Coronary artery (tissue), 2 donors: Measurements from ENCODE around the gene SLC2A4RG.
A peak's percentile ranks its signal among the peaks of the same experiment; 100 is the strongest.
"Not testable (repeated sequence)": the region's sequence is repeated elsewhere in the genome, so short reads cannot be mapped to it uniquely, and the experiment has no call there.

Experiments
- DNase-seq: peaks from one replicate; pipeline ENCODE4 v3.0.0-alpha.2; 2017; ENCODE audit warnings: low spot score
- H3K27ac ChIP-seq, 2 donors: fragments of 200-600 bp; sonication (generic); one replicate each; pipeline ENCODE4 v1.5.1; 2016 to 2019
- H3K4me3 ChIP-seq: fragments of 200-600 bp; sonication (generic); 2 replicates; pipeline ENCODE4 v1.5.1; 2016; ENCODE audit warnings: mild to moderate bottlenecking, moderate library complexity
- TF ChIP-seq, protein P1 (sequence below): fragments of 200-600 bp; sonication (generic); IDR thresholded peaks from one replicate; pipeline ENCODE4 v1.5.1; 2019; ENCODE audit warnings: antibody characterized with exemption

The SLC2A4RG gene

DNA sequence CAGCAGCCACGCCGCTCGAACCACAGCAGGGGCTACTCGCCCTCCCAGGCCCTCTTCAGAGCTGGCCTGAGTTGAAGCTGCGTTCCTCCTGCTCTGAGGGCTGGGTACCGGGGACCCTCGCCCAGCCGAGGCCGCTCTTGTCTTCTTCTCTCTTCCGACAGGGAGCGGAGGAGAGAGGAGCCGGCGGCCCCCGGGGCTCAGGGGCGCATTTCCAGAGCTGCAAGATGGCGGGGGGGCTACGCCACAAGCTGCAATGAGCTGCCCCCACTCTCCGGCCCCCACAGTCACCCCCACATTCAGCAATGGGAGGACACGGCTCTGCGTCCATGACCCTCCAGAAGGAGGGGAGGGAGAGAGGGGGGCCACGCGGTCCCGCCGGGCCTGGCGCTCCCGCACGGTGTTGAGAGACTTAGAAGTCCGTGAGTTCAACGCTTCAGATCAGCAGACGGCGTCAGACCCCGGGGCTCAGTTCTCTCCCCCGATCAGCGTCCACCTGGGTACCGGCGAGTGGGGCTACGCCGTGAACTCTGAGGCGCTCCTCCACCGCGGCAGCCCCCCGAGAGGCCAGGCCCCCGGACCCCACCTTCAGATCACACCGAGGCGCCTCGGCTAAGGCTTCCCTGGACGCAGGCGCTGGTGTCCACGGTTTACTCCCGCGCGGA, 31.6 kb downstream of the SLC2A4RG start:
- TF ChIP-seq, protein P1, sequence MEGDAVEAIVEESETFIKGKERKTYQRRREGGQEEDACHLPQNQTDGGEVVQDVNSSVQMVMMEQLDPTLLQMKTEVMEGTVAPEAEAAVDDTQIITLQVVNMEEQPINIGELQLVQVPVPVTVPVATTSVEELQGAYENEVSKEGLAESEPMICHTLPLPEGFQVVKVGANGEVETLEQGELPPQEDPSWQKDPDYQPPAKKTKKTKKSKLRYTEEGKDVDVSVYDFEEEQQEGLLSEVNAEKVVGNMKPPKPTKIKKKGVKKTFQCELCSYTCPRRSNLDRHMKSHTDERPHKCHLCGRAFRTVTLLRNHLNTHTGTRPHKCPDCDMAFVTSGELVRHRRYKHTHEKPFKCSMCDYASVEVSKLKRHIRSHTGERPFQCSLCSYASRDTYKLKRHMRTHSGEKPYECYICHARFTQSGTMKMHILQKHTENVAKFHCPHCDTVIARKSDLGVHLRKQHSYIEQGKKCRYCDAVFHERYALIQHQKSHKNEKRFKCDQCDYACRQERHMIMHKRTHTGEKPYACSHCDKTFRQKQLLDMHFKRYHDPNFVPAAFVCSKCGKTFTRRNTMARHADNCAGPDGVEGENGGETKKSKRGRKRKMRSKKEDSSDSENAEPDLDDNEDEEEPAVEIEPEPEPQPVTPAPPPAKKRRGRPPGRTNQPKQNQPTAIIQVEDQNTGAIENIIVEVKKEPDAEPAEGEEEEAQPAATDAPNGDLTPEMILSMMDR, result no peak
- H3K27ac ChIP-seq, result no peak overlapping the region
- no peak overlapping the region for H3K4me3 ChIP-seq
- DNase-seq, result no peak

DNA sequence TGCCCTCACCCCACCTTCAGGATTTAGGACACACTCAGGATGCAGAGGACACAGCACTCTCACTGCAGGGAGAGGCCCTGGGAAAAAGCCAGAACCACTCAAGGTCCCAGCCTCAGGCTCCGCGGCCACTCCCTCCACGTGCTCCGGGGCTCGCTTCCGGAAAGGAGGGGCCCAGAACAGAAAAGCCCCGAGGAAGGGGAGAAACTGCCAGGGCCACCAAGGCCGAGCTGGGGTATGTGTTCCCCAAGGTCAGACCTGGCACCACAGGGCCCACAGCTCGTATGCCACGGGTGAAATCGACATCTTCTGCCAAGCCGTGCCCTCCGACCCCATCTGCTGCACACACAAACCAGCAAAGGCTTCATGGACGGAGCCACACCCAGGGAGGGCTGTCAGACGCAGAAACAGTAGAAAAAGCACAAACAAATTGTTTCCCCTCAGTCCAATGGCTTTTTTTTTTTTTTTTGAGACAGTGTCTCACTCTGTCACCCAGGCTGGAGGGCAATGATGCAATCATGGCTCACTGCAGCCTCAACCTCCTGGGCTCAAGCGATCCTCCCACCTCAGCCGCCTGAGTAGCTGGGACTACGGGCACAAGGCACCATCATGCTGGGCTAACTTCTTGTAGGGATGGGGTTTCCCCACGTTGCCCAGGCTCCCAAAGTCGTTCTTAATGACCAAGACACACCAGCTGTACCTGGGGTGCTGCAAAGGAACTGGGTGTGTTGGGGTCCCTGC, 33.4 kb downstream of the SLC2A4RG start:
- DNase-seq, result no peak
- TF ChIP-seq, protein P1, result no peak
- no peak overlapping the region for H3K4me3 ChIP-seq
- H3K27ac ChIP-seq, result no peak overlapping the region

DNA sequence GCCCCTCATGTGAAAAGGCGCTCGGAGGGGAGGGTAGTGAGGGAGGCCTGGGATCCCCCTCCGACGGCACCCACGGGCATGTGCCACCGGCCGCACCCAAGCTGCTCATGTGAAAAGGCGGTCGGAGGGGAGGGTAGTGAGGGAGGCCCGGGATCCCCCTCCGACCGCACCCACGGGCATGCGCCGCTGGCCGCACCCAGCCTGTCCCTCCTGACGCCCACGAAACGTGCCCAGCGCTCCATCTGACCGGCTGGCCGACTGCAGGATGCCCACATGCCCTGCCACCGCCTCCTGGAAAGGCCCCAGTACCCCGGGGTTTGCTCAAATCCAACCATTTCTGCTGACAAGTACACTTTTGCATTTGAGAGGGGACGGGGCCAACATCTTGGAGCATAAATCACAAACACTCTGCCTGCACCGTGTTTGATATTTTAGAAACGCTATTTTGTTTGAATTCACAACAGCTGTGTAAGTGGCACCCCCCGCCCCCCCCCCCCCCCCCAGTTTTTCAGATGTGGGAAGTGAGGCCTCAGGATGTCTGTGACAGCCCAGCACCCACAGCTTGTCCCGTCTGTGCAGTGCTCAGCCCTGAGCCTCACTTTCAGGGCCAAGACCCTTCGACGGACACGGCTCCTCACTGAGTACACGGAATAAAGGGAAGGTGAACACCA, 34.1 kb downstream of the SLC2A4RG start:
- Histone ChIP-seq H3K4me3 (no peak overlapping the region), H3K27ac (no peak overlapping the region)
- TF ChIP-seq, protein P1, result no peak
- no peak for DNase-seq

DNA sequence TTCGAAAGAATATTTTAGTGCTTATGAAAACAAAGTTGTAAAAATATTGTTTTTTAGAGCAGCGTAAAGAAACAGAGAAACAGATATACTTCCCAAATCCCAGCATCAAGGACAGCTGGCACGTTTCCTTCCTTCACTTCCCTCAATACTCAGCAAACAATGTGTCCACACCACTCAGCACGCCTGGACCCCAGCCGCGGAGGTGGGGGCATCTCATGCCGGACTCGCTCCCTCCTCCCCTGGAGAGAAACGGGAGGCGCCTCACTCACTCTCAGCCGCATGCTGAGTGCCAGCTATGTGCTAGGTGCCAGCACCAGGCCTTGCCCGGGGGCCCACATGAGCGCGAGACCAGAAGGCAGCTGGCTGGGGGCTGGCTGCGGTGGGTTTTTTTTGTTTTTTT, 34.7 kb downstream of the SLC2A4RG start:
- H3K4me3 ChIP-seq, result no peak overlapping the region
- DNase-seq, result no peak
- TF ChIP-seq, protein P1, result no peak
- H3K27ac ChIP-seq, result no peak overlapping the region

DNA sequence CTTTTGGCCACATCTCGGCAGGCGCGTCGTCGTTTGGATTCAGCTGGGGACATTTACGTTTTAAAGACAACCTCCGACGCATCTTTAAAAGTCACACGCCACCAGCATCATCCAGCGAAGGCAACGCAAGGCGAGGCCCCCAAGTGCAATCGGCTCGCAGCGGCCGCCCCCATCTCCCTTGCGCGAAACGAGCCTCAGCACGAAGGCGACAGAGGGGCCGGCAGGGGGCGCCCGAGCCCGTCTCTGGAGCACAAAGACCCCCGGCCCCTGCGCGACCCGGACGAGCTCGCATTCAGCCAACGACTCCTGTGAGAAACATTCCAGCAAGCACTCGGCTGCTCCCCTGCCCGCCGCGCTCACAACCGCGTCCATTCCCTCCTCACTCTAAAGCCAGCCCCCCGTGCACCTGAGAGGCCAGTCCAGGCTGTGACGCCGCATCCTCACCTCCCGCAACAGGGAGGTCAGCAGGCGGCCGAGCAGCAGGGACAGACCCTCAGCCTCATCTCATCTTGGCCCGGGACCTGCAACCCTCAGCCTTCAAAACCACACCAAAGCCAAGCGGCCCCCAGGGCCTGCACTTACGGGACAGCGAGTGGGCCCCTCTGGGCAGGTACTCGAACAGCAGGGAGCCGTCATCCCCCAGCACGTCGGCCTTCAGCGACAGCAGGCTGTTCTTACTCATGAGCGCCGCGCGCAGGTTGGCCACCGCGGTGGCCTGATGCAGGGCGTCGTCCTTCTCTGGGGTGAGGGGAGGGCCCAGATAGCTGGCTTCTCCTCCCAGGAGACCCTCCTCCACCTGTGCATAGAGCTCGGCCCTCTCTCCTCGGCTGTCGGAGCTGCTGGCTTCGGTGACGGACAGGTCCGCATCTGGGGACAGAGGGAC, 35.8 kb downstream of the SLC2A4RG start:
- Histone ChIP-seq H3K27ac (no peak overlapping the region), H3K4me3 (peak overlapping the region; percentile 49)
- no peak for DNase-seq
- TF ChIP-seq, protein P1, result peak; percentile 58

DNA sequence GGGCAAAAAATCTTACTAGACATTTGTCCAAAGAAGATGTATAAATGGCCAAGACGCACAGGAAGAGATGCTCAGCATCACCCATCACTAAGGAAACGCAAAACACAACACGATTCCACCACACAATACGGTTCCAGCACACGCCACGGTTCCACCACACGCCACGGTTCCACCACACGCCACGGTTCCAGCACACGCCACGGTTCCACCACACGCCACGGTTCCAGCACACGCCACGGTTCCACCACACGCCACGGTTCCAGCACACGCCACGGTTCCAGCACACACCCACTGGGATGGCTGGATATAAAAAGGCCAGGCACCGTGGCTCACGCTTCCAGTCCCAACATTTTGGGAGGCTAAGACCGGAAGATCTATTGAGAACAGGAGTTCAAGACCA, 37.3 kb downstream of the SLC2A4RG start:
- DNase-seq, H3K27ac ChIP-seq, H3K4me3 ChIP-seq: not testable (repeated sequence)

DNA sequence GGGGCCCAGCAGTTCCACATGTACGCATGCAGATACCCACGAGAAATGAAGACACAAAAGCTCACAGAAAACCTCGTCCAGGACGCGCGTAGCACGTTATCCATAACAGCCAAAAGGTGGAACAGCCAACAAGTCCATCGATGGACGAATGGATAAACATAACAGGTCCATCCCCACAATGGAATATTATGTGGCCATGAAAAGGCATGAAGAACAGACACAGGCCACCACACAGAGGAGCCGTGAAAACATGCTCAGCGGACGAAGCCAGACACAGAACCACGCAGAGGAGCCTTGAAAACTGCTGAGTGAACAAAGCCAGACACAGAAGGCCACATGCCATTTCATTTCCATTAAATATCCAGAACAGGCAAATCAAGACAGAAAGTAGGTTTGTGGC, 38.0 kb downstream of the SLC2A4RG start:
- no peak for DNase-seq
- TF ChIP-seq, protein P1, result no peak
- Histone ChIP-seq H3K4me3 (no peak overlapping the region), H3K27ac (no peak overlapping the region)
